ENCODE data around the gene ZNF232.
"Not testable (repeated sequence)": the region's sequence is repeated elsewhere in the genome, so short reads cannot be mapped to it uniquely, and the experiment has no call there.

Gene ZNF232

DNA sequence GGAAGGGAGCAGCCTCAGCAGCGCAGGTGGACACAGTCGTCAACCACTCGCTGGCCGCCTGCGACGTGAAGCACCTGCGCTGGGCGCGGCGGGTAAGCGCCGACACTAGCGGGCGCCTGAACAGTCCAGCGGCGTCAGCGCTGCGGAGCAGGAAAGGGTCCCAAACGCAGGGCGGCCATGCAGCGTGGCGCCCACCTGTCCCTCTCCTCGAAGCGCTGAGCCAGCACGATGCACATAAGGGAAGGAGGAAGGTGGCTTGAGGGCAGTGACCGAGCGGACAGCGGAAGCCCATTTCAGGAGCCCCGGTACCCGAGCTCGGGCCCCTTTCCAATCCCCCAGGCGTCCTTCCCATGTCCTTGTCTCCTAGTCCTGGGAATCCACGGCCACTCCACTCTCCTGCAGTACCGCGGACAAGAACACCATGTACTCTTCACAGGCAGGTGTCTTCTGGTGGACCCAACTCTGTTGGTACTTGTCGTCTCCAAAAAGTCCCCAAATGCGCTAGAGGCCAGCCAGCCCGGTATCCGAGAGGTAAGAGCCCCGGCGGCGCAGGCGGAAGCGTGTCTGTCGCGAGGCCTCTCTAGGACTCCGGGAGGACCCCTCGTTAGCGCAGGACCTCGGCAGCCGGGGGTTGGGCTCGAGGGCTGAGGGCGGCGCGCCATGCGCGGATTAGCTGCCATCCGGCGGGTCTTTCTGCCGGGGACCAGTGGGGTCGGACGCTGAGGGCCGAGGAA is 14.4 kb downstream of the ZNF232 start:
- no peak for DNase-seq (ENCODE audit: low spot score)

DNA sequence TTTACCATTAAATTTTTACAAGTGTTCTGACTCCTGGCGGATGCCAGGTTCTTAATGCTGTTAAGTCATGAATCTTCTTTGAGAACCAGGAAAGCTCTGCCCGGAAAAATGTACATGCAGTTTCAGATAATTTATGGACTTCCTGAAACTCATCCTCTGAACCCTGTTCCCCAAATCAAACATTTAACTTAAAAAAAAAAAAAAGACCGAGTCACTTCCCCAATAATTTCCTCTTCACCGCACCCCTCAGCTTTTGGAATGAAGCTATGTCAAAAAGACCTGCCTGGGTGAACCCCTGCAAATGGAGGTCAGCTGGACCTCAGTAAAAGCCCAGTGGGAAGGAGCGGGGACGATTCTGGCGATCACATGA is 15.0 kb downstream of the ZNF232 start:
- DNase-seq (ENCODE audit: low spot score) = no peak

GRCh38 chr17:5092218-5093010 is 19.3 kb downstream of the ZNF232 start:
- DNase-seq (ENCODE audit: low spot score) = no peak

DNA sequence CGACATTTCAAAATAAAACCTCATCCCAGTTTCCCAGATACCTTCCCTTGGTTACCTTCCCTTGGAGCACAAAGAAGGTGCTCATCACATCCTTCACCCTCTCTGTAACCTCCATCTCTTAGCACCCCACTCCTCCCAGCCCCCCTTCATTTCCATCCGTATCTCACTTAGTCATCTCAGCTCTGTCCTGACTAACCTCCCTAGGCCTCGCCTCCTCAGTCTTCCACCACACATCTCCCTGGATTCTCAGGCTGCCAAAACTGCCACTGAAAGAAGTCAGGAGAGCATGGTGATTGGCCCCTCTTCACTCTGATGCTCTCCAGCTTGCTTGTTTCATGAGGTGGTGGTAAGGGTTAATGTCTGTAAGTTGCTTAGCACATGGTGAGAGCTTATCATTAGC is 31.1 kb downstream of the ZNF232 start:
- no peak for DNase-seq (ENCODE audit: low spot score)

DNA sequence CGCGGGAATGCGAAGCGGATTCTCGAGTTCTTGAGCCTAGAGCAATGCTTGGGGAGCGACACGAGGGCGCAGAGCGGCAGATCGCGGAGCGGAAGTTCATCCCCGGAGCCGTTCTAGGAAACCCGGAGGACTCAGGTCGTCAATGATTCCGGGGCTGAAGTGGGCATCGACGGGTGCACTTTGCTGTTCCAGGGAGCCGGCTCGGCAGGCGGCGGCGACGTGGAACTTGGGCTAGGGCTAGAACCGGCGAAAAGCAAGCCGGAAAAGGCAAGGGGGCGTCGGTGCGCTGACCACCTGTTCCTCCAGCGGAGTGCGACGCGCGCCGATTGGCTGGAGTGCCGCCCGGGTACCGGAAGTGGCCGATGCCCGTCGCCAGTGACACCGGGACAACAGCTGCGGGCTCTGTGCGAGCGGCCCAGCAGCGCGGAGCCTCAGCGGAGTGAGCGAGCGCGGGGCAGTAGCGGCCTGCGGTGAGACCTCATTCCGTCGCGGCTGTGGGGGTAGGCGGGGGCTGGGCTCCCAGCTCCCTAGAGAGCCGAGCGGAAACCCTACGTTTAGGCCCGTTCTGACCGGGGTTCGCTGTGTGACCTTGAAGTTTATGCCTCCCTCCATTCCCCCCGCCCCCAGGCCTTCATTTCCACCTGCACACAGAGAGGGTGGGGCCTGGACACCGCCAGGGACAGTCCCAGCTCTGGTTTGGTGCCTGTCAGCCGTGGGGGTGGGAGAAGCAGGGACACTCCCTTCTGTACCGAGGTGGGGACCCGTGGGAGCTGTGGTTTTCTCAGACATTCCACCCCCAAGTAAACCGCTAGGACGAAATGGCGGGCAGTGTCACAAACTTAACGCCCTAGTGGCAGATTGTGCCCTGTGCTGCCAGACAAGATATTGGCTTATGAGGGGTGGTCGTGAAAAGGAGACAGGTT is 33.3 kb downstream of the ZNF232 start, which contains the start of gene ZFP3:
ZFP3 (plus strand) TSS at position 362 of the 923 bp plus-strand sequence. CDS start 13,038 bp downstream, outside the sequence.
- DNase-seq (ENCODE audit: low spot score) = peak; percentile 78

DNA sequence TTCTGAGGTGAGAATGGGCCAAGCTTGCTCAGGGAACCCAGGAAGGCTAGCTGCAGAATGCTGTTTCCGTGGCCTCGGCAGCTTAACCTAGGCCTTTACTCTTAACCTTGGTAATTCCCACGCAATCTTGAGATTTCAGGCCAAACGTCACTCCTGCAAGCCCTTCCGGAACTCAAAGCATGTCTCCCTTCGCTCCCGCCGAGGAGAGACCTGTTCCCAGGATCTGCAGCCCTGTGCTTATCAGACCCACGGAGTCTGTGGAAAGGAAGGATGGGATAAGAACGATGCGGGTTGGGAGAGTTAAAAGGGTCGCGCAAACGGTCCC is 33.9 kb downstream of the ZNF232 start:
- DNase-seq (ENCODE audit: low spot score) = no peak

DNA sequence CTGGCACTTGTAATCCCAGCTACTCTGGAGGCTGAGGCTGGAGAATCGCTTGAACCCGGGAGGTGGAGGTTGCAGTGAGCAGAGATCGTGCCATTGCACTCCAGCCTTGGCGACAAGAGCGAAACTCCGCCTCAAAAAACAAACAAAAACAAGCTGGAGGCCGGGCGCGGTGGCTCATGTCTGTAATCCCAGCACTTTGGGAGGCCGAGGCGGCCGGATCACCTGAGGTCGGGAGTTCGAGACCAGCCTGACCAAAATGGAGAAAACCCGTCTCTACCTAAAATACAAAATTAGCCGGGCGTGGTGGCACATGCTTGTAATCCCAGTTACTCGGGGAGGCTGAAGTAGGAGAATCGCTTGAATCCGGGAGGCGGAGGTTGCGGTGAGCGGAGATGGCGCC is 34.4 kb downstream of the ZNF232 start:
- DNase-seq (ENCODE audit: low spot score) = not testable (repeated sequence)

DNA sequence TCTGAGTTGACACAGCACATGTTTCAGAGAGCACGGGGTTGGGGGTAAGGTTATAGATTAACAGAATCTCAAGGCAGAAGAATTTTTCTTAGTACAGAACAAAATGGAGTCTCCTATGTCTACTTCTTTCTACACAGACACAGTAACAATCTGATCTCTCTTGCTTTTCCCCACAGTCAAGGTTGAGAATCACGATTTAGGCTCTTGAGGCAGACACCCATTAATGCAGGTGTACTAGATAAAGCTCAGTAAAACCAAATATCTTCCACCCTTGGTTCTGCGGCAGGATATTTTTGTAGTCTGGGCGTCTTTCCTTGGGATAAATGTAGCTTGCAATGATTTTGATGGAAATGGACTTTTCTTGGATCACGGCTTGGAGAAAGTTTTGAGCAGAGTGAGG is 36.2 kb downstream of the ZNF232 start:
- not testable (repeated sequence) for DNase-seq (ENCODE audit: low spot score)

- DNase-seq (ENCODE audit: low spot score) = peak; percentile 31
These were observed 42.0 kb downstream of the ZNF232 start for GRCh38 chr17:5069724-5070123.

GRCh38 chr17:5068236-5068635 is 43.4 kb downstream of the ZNF232 start:
- no peak for DNase-seq (ENCODE audit: low spot score)

DNA sequence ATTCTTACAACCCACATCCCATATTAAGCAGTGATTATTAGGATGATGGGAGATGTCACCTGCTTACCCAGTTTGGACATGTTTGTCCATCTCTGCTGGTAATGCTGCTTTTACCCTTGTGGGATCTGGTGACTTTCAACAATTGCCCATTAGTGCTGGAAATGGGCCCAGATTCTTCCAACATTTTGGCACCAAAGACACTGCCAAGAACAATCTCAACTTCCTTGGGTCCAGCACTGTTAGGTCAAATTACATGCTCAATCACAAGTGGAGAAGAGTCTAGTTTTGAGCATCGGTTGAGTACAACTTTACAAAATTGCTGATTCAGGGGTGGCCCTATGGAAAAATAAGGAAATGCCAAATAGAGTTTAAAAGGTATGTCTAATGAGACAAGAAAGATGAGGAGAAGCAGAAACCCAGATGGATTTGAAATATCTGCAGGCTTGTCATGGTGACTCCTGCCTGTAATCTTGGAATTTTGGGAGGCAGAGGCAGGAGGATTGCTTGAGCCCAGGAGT is 46.4 kb downstream of the ZNF232 start:
- DNase-seq (ENCODE audit: low spot score) = no peak
